Heart left ventricle (tissue), 13 donors: Measurements from ENCODE around the gene ABCD1.

ENCODE experiments used
- CTCF ChIP-seq, 12 donors: fragments of 200-600 bp; sonication (generic) in 4 of 12; IDR thresholded peaks; one replicate each; pipeline versions ENCODE4 v1.5.0 to v1.8.0; 2018 to 2022; ENCODE audit warnings: antibody characterized with exemption in 12 of 12, mild to moderate bottlenecking in 5 of 12
- POLR2A ChIP-seq, 2 donors: fragments of 450-650 bp; IDR thresholded peaks; one replicate each; pipeline ENCODE4 v1.6.1; 2017; ENCODE audit warnings: antibody characterized with exemption in 2 of 2, mild to moderate bottlenecking in 2 of 2, moderate library complexity in 2 of 2
- donor health status: ischemic (EF 13 %, LVEDD 7.1; RV severe dilation, severe dysfunction).
- donor health status: DM: no; HTN: yes; CAD: no.
- donor health status: DM: no; HTN: no; CAD: no.
- donor health status: ischemic (EF 25% LVEDD 6.9; RV normal size, moderate dysfunction).
- donor health status: ischemic (EF 25% LVEDD 5.7; RV mildly dilated, moderate dysfunction).
- donor health status: ischemic (EF 35%, LVEDD 5.7; RV mildly dilated, moderate dysfunction).
- donor health status: nonischemic (EF 11% LVEDD 7.7; RV severe dilation, severe dysfunction).
- donor health status: DM: yes; HTN: yes; CAD: no.
- donor health status: PGD.
- donor health status: ischemic (EF 29% LVEDD 5.4; RV normal size, mild dysfunction).
- donor health status: nonischemic (EF 23%, LVEDD 6.1; RV moderate dilation, normal function).

- TF ChIP-seq CTCF (IDR thresholded peaks at IDR 0.05) = no peak
- no peak for TF ChIP-seq POLR2A (IDR thresholded peaks at IDR 0.05)
These were observed 14.7 kb upstream of the ABCD1 start for GRCh38 chrX:153709726-153710674.
